GM18498 (cell line): ENCODE results near the gene LINGO4.
"Not testable (repeated sequence)": the region's sequence is repeated elsewhere in the genome, so short reads cannot be mapped to it uniquely, and the experiment has no call there.

Experiments used
- ATAC-seq: cut with Tn5 transposase; IDR thresholded peaks from one replicate; pipeline ENCODE4 v1.9.1; 2021; ENCODE audit warnings: mild to moderate bottlenecking, moderate library complexity; ENCODE audit not compliant: unreplicated experiment

Gene LINGO4

DNA sequence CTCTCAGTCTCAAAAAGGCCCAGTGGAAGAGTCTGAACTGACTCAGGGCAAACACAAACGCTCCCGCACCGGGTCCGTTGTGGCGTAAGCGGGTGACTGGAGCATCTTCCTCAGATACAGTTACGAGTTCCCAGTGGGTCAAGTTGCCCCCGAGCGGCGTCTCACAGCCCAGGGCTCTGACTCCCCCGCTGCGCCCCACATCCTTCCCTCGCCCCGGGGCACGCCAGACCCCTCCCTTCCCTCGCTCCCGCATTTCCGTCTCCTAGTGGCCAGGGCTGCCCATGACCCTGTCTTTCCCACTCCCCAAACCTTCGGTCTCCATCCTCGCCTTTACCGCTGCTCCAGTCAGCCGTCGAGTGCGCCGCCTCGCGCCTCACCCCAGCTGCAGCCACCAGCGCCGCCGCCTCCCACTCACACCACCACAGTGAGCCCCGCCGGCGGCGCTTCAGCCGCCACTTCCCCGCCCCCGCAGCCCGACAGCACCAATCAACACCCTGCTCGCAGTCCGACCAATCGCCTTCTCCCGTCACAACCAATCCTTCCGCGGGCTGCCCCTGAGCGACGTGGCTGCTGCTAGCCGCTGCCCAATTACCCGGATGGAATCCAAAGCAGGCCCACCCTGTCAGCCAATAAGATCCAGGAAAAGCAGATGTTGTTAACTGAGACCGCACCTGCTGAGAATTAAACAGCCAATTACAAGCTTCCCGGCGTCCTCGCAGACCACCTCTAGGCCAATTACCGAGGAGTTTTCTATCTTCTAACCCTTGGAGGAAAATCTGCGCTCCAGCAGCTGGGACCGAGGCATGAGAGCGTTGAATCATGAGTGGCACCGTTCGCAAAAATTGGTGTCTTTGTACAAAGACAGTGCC, 14.9 kb downstream of the LINGO4 start, which contains the start of gene TDRKH:
Gene TDRKH, minus strand, starts transcription at position 430 of the 869 bp plus-strand sequence. CDS start 7,478 bp downstream, outside the sequence.
- ATAC-seq = peak; percentile 94

DNA sequence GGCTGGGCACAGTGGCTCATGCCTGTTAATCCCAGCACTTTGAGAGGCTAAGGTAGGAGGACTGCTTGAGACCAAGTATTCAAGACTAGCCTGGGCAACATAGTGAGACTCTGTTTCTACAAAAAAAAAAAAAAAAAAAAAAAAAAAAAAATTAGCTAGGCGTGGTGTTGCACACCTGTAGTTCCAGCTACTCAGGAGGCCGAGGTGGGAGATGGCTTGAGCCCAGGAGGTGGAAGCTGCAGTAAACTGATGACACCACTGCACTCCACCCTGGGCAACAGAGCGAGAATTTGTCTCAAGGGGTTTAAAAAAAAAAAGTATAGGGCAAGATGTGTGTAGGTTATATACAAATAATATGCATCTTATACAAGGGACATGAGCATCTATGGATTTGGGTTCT, 17.5 kb downstream of the LINGO4 start:
- ATAC-seq = no peak

DNA sequence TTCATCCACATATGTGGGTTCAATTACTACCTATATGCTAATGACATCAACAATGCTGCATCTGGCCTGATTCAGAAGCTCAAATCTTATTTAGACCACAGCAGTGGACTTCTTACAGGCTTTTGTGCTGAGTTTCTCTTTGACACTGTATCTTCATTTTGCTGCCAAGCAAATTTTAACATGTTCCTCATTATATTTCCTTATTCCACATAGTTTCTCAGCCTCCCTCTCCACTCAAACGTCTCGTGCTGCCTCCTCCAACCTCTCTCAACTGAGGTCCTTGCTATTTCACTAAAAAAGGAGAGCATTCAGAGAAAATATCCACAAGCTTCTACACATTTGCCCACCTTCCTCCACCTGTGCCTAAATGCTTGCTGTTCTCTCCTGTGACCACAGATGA, 21.4 kb downstream of the LINGO4 start:
- ATAC-seq = no peak

DNA sequence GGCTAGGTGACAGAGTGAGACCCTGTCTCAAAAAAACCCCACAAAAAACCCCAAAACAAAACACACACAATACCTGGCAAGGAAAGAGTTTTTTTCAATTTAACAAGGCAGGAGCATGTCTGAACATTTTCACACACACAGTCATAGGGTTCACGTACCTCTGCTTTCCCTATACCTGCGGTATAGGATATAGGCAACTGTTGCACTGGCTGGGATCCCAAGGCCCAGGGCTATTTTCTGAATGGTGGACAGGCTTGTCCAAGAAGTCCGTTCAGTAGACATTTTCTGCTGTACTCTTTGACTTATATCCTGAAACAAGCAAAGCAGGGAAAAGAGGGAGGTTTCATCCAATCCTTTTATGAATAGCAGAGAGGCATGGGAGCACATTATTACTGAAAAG, 22.5 kb downstream of the LINGO4 start:
- ATAC-seq = no peak

DNA sequence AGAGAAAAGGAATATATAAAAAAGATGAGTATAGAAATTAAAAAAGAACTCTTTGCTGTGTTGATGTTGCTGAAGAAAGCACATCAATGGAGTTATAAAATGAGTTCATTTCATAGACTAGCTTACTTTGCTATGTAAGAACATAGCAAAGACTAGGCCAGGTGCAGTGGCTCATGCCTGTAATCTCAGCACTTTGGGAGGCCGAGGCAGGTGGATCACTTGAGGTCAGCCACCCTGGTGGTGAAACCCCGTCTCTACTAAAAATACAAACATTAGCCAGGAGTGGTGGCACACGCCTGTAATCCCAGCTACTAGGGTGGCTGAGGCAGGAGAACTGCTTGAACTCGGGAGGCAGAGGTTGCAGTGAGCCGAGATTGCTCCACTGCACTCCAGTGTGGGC, 23.2 kb downstream of the LINGO4 start:
- ATAC-seq = not testable (repeated sequence)

DNA sequence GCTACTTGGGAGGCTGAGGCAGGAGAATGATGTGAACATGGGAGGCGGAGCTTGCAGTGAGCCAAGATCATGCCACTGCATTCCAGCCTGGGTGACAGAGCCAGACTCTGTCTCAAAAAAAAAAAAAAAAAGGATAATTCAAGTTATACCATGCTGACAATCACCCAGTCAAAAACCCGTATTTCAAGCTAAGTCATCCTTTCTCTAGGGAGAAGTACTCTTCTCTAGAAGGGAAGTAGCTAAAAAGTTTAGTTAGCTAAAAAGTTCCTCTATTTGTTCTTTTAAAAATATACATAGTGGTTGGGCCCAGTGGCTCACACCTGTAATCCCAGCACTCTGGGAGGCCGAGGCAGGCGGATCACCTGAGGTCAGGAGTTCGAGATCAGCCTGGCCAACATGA, 24.5 kb downstream of the LINGO4 start:
- not testable (repeated sequence) for ATAC-seq

DNA sequence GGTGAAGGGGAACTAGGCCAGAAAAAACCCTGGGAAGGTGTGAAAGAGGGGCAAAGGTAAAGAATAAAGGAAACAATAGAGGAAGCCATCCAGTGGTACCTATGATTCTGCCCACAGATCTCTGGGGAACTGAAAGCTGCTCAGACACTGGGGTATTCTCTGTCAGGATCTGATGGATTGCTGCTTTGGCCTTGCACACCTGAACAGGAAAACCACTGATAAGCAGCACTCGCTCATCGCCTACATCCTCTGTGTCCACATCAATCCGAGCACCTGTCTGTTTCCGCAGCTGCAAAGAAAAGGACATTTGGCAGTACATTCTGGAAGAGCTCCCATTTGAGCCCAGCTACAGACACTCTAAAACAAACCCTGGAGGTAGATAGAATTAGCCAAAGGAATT, 25.4 kb downstream of the LINGO4 start:
- ATAC-seq = no peak

DNA sequence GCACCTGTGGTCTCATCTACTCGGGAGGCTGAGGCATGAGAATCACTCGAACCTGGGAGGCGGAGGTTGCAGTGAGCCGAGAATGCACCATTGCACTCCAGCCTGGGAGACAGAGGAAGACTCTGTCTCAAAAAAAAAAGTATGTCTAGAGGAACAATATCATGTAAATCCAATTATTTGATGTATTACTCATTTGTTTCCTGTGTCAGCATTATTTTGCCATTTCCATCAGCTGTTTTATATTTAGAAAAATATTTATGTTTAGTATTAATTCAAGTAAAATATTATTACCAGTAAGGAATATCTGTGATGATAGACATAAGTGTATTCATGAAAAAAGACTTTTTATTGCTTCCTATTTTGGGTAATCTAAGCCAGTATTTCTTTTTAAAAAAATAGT, 27.9 kb downstream of the LINGO4 start:
- no peak for ATAC-seq

DNA sequence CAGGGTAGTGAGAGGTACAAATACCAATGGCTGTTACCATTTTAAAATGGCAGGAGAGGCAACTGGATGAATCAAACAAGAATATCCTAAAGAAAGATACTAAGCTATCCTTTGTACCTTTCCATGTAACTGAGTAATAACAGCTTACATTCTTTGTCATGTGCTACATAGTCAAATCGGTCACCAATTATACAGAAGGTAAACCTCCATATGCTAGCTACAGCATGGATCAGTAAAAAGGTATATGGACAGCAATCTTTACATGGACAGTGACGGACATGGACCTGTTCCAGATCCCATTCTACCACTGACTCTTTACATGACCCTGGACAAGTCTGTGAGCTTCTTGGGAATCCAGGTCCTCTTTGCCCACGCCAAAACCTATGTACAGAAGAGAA, 28.6 kb downstream of the LINGO4 start:
- no peak for ATAC-seq

DNA sequence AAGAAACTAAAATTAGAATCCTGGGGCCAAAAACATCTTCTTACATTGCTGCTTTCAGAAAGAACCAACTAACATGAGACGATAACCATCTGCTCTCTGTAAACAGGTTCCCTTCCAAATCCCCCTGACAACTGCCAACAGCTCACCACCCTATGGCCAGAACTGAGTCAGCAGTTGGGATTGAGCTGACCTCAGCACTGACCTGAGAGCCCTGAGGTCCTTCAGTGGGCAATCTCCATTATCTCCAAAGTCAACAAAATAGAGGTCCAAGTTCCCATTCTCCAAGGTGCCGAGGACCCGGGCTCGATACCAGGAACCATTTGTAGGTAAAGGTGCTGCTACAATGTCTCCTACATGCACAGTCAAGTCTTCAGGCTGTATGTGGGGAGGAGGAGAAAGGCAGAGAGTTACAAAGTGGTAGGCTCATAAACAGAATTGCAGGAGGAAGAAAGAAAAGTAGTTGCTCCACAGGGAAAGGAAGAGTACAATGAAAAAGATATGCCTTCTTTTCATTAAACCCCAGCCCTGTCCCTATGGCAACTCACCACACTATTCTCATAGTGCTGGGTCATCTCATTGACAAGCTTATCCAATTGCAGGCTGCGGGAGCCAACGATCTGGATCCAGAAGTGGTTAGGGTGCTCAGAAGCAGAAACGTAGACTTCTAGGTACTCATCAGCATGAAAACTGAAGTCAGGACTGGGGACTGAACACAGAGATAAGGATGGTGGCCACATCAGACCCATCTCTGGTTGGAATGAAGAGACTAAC, 29.1 kb downstream of the LINGO4 start:
- ATAC-seq = no peak

DNA sequence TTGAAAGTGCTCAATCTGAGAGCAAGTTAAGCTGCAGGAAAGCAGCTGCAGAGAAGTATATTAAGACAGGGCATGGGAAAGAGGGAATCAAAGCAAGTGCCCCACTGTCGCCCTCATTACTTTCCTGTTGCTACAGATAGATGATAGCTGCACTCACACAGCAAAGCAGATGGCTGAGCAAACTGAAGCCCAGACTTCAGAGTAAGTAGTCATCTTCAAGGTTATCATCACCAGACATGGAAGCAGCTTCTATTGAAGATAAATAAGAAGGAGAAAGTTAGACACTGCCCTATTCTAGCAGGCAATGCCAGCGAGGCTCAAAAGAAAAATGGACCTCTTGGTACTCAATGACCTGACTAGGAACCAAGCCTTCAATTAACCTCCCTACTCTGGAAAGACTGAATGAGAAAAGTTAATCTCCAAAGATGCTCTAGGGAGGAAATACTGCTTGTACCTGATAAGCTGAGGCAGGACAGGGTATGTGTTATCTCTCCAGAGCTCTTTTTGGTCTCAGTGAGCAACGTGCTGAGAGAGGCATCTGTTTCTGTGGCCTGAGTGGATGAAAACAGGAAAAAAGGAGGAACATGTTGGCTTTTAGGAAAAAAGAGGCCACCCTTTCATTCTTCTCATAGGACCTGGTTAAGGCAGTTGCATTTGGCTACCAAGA, 30.8 kb downstream of the LINGO4 start:
- ATAC-seq = no peak

DNA sequence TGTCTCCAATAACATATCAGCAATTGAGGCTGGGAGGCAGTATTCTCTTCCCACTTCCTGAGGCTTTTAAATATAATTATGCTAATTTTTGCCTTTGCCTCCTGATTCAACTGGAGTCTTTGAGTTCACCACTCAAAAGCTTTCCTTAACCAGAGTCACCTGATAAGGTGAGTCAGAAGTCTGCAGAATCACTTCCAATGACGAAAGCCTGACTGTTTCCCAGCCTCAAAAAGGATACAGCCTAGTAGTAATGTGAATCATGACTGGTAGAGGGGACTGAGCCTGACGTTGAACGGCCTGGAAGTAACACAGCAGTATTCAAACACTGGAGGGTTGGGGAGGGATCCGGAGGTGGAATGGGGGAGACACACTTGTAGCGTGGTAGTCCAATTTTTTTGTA, 31.5 kb downstream of the LINGO4 start:
- ATAC-seq = no peak

DNA sequence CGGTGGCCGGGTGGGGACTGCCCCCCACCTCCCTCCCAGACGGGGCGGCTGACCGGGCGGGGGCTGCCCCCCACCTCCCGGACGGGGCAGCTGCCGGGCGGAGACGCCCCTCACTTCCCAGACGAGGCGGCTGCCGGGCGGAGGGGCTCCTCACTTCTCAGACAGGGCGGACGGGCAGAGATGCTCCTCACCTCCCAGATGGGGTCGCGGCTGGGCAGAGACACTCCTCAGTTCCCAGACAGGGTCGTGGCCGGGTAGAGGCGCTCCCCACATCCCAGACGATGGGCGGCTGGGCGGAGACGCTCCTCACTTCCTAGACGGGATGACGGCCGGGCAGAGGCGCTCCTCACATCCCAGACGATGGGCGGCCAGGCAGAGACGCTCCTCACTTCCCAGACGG, 35.9 kb downstream of the LINGO4 start:
- ATAC-seq = not testable (repeated sequence)

DNA sequence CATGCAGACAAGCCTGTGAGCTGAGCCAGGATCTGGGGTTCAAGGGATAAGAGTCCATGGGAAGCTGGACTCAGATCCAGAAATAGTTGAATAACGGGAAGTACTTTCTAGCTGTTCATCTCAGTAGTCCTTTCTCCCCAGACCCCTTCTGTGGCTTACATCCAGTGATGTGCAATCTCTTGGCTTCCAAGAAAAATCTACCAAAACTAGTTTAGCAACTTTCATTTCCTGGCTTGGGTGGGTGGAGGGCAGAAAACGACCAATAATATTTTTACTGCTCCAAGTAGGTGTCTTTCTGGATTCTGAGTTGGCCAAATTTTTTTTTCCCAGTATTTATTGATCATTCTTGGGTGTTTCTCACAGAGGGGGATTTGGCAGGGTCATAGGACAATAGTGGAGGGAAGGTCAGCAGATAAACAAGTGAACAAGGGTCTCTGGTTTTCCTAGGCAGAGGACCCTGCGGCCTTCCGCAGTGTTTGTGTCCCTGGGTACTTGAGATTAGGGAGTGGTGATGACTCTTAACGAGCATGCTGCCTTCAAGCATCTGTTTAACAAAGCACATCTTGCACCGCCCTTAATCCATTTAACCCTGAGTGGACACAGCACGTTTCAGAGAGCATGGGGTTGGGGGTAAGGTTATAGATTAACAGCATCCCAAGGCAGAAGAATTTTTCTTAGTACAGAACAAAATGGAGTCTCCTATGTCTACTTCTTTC, 36.7 kb downstream of the LINGO4 start:
- not testable (repeated sequence) for ATAC-seq

DNA sequence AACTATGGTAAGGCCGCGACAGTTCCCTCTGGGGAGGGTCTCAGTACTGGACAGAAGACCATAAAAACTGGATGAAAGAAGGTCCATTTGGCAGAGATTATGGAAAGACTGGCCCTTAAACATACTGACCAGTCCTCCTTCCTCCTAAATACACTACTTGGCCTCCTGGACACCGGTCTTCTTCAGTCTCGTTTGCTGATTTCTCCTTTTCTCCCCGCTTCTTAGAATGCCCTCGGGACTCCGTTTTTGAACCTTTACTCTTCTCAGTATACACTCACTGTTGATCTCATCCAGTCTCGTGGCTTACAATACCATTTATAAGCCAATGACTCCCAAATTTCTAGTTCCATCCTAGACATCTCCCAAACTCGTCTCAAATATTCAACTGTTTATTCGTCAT, 41.2 kb downstream of the LINGO4 start:
- peak; percentile 3 for ATAC-seq

DNA sequence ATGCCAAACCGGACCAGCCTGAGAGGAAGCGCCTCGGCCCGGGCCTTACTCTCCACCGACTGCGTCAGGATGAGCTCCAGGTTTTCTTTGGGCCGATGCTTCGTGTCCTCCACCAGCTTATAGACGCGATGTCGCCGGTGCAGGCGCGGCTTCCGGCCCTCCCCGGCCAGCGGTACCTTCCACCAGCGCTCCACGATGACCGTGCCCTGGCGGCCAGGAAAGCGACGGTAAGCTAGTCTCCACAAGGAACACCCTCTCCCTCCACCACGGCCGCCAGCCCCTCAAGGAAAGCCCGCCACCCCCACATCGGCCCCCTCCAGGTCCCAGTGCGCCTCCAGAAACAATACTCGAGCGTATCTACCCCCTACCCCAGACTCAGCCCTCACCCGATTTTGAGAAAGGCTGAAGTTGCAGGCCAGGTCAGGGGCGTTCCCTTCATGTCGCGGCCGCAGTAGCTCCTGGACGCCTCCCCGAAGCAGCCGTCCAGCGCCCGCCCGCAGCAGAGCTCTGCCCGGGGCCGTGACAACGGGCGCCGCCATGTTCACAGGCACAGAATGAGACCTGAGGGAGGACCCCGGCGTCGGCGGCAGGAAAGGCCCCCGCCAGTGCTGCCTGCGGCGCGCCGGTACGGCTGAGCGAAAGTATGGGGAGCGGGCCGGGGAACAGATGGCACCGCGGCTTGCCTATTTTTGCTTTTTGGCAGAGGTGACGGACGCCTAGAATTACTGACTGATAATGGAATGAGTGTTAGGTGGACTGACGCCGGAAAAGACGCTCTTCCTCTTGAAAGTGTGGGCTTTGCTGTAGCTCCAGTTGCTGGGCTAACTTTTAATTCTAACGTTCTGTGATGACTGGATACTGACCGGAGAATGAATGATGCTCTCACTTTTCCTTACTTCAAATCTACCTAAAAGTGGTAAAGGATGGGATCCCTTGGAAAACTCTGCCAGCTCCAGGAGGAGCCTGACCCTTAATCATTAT, 42.0 kb downstream of the LINGO4 start, which contains the start of gene MRPL9:
Gene MRPL9, minus strand, starts transcription at position 556 of the 981 bp plus-strand sequence. Its CDS starts 17 bp downstream, at position 539.
- ATAC-seq = peak; percentile 98

DNA sequence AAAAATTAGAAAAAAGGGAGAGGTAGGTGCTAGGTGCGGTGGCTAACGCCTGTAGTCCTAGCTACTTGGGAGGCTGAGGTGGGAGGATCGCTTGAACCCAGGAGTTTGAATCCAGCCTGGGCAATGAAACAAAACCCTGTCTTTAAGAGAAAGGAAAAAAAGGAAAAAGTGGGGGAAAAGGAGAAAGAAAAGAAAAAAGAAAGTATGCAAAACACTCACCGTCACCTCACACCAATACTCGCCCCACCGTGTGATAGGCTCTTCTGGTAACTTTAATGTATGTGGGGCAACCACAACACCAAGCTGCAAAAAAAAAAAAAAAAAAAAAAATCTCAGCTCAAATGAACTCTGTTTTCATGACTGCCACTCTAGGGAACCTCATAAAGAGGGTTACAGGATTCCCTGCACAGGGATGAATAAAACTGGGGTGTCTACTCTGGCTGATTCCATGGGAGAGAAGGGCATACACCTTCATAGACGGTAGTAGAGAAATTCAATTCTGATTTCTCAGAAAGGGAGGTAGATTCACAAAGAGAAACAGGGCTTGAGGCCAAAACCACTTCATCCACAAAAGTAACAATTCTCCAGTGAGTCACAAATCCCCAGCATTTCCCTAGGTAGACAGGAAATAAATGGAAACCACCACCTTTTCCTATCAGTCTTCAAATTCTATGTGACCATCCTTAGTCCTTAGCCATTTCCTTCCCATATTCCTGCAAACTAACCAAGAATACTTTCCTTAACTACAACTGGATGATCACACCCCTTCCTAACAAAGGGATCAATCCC, 44.4 kb downstream of the LINGO4 start:
- ATAC-seq = no peak

DNA sequence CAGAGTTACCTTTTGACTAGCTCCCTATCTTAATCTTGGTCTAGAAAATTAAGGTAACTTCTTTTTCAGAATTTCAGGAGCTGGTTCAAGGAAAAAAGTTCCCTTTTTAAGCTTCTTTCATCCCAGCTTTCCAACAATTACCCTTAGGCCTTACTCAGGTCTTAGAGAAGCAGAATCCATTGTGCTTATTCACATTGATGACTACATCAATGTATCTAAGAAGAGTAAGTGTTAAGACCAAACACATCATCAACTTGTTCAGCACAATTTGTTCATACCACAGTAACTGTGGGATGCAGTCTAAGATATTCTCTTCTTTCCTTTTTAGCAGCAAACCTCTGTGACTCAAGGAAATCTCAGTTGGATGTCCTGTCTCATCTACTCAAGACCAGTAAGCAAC, 46.0 kb downstream of the LINGO4 start:
- no peak for ATAC-seq

DNA sequence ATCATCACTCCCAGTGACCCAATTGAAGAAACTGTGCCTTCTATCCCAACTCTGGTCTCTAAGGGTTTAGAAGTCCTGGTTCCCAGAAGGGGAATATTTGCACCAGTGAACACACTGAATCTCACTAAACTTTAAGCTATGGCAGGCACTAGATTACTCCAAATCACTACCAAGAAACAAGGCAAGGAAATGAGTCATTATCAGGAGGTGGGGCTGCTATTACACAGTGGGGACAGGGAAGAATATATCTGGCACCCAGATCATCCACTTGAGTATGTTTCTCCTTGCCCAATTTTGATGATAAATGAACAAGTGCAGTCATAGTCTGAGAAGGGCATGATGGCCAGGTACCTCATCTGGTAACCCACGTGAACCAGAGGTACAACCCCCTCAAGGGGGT, 48.9 kb downstream of the LINGO4 start:
- no peak for ATAC-seq
